Coronary artery (tissue), 2 donors: Measurements from ENCODE around the gene EPAS1.

ENCODE experiments used
- DNase-seq: peaks from one replicate; pipeline ENCODE4 v3.0.0-alpha.2; 2017; ENCODE audit warnings: low spot score
- H3K27ac ChIP-seq, 2 donors: fragments of 200-600 bp; sonication (generic); one replicate each; pipeline ENCODE4 v1.5.1; 2016 to 2019
- H3K4me3 ChIP-seq: fragments of 200-600 bp; sonication (generic); 2 replicates; pipeline ENCODE4 v1.5.1; 2016; ENCODE audit warnings: mild to moderate bottlenecking, moderate library complexity
- TF ChIP-seq, protein P1 (sequence below): fragments of 200-600 bp; sonication (generic); IDR thresholded peaks from one replicate; pipeline ENCODE4 v1.5.1; 2019; ENCODE audit warnings: antibody characterized with exemption

EPAS1 gene

DNA sequence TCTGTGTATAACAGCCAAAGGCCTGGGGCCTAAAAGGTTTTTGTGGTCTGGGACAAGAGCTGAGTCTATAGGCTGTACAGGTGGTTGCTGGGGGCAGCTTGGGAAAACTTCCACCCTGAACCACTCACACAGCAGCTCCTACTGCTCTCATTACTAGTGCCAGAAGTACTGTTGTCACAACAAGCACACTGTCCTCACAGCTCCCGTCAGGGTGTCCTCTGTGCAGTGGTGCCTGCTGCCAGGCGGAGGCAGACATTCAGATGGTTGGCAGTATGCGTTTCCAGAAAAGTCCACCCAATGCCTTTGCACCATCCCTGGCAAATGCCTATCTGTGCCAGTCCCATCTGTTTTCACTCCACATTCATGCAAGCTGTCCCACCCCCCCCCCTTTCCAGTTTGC, 58.5 kb downstream of the EPAS1 start:
- Histone ChIP-seq H3K27ac (no peak overlapping the region), H3K4me3 (no peak overlapping the region)
- TF ChIP-seq, protein P1, sequence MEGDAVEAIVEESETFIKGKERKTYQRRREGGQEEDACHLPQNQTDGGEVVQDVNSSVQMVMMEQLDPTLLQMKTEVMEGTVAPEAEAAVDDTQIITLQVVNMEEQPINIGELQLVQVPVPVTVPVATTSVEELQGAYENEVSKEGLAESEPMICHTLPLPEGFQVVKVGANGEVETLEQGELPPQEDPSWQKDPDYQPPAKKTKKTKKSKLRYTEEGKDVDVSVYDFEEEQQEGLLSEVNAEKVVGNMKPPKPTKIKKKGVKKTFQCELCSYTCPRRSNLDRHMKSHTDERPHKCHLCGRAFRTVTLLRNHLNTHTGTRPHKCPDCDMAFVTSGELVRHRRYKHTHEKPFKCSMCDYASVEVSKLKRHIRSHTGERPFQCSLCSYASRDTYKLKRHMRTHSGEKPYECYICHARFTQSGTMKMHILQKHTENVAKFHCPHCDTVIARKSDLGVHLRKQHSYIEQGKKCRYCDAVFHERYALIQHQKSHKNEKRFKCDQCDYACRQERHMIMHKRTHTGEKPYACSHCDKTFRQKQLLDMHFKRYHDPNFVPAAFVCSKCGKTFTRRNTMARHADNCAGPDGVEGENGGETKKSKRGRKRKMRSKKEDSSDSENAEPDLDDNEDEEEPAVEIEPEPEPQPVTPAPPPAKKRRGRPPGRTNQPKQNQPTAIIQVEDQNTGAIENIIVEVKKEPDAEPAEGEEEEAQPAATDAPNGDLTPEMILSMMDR: no peak
- no peak for DNase-seq

DNA sequence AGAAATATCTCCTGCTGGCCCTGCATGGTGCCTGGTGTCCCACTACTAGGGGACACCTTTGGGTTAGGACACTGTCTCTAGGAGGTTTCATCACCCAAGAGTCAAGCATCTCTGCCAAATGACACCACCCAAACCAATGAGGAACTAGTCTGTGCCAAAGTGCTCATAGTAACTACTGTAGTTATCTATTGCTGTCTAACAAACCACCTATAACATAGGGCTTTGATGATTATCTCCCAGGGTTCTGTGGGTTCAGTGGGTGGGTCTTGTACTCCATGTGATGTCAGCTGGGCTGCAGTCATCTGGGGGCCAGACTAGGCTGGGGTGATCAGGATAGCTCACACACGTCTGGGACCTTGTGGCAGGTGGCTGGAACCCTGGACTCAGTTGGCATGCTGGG, 59.8 kb downstream of the EPAS1 start:
- TF ChIP-seq, protein P1: no peak
- DNase-seq: no peak
- Histone ChIP-seq H3K4me3 (no peak overlapping the region), H3K27ac (peak overlapping the region in 1 of 2 donors; percentile 6)

DNA sequence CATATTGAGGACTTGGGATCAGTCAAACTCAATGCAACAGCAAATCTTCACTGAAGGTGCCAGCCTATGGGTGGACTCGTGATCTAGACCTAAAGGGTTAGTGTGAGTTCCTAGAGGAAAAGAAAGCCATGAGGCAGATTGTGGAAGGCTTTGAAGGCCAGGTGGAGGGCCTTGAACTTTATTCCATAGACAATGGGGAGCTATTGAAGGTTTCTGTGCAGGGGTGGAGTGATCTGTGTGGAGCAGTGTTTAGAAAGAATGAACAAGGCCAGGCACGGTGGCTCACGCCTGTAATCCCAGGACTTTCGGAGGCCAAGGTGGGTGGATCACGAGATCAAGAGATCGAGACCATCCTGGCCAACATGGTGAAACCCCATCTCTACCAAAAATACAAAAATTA, 61.5 kb downstream of the EPAS1 start:
- no peak overlapping the region for H3K27ac ChIP-seq
- TF ChIP-seq, protein P1: no peak
- H3K4me3 ChIP-seq: no peak overlapping the region
- no peak for DNase-seq

DNA sequence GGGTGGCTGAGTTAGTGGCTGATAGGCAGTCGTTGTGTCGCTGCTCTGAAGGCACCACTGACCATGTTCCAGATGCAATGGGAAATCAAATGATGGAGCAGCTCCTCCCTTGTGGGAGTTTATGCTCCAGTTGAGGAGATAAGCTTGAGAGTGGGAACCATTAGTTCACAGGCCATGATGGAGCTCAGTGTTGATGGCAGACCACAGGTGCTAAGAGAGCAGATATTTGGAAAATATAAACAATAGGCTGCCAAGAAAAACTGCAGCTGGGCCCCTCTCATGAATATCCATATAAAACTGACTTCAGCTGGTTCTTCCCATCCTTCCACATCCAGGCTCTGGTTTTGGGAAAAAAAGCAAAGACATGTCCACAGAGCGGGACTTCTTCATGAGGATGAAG, 63.1 kb downstream of the EPAS1 start:
- H3K27ac ChIP-seq: no peak overlapping the region
- TF ChIP-seq, protein P1: no peak
- no peak for DNase-seq
- no peak overlapping the region for H3K4me3 ChIP-seq

DNA sequence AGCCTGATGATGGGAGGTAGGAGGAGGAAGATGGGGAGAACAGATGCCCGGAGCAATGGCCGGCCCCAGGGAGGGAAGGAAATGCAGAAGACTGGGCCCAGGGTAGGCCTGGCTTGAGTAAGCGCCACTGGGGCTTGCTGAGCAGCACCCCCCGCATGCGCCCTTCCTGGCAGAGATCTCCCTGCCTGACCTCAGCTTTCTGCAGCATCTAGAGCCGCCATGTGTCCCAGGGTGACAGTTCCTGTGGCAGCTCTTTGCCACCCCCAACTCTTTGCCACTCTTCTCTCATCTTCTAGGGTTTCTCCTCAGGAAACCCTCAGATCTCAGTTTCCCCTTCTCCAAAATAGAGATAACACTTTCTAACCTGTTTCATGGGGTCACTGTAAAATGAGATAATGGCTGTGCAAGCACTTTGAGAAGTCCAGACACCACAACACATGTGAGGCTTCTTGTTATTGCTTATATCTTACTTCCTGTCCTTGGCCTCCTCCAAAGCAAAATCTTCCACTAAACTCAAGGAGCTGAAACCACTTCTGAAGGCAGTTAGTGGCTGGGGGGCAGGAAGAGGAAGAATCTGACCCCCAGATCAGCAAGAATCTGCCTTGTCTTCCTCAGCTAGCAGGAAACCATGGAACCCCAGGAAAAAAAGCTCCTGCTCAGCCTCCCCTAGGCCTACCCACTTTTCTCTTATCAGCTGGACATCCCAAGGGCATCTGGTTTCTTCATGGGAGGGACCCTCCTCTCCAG, 64.9 kb downstream of the EPAS1 start:
- Histone ChIP-seq H3K27ac (no peak overlapping the region), H3K4me3 (no peak overlapping the region)
- TF ChIP-seq, protein P1: no peak
- DNase-seq: no peak

DNA sequence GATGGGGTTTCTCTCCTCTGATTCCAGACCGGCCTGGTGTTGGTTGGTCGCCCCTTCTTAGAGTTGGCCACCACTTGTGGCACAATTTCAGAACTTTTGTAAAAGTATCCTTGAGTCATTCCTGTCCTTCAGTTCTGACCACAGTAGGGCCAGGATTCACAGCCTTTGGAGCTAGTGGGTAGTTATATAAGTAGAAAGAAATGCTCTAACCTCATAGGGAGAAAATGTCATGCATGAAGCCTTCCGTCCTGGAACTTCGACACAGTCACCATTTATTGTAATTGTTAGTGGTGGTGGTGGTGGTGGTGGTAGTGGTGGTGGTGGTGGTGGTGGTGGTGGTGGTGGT, 65.4 kb downstream of the EPAS1 start:
- Histone ChIP-seq H3K27ac (no peak overlapping the region), H3K4me3 (no peak overlapping the region)
- no peak for DNase-seq
- TF ChIP-seq, protein P1: no peak

DNA sequence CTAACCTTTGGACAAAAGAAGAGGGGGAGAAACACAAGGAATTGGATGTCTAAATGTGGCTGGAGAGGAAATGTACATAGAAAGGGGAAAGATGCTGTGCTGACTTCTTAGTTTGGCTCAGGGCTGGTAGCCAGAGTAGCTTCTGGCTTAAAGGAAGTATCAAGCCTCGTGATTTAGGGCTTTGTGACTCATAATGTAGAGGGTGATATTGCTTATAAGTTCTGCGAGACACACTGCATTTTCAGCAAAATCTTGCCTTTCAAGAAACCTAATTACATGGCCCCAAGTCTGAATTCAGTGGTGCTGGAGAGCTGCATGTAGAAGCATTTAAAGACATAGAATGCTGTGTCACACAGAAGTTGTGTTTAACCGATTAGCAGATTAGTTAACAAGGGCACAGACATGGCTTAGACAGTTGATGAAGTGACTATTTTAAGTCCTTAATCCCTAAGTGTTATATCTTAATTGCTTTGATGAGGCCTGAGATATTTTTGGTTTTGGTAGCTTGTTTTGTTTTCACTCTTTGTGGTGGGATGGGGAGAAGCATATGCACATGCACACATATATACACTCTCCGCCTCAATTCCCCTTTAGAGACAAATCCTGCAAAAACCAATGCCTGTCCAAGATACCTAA, 66.4 kb downstream of the EPAS1 start:
- peak overlapping the region in 1 of 2 donors; percentile 68 for H3K27ac ChIP-seq
- no peak for DNase-seq

More for the DNA sequence above, 66.4 kb downstream of the EPAS1 start:
- TF ChIP-seq, protein P1: no peak
- H3K4me3 ChIP-seq: no peak overlapping the region
